CD8-positive, alpha-beta memory T cell (primary cell): ENCODE data around the gene C14orf119. TPM values are rescaled to one million over a fixed set of nuclear protein-coding genes. Genes with fewer than 3 reads are reported as not detected.

Experiments used
- CTCF ChIA-PET: fragments of 350-600 bp; sonication (Branson Sonifier 250); formaldehyde crosslinking; loops from one replicate; lab custom pipeline; 2021; ENCODE audit warnings: antibody characterized with exemption; lab: Charles Lee
- POLR2A ChIA-PET: fragments of 350-600 bp; sonication (Branson Sonifier 250); formaldehyde crosslinking; loops from one replicate; lab custom pipeline; 2021; ENCODE audit warnings: antibody characterized with exemption; lab: Charles Lee
- DNase-seq, 5 donors: peaks; one replicate each; pipeline versions ENCODE4 v3.0.0 to v3.0.0-alpha.2; 2020 to 2022; ENCODE audit warnings: mixed read lengths in 1 of 5
- H3K27ac ChIP-seq: one replicate; pipeline ENCODE4 v1.7.0; 2013; ENCODE audit warnings: low read depth, mild to moderate bottlenecking, low read length, moderate library complexity
- H3K27me3 ChIP-seq: 2 replicates; pipeline ENCODE4 v1.7.0; 2013; ENCODE audit warnings: low read length, mild to moderate bottlenecking; ENCODE audit not compliant: insufficient read depth, poor library complexity, severe bottlenecking
- H3K36me3 ChIP-seq: 2 replicates; pipeline ENCODE4 v1.7.0; 2013; ENCODE audit warnings: mild to moderate bottlenecking, low read length, moderate library complexity; ENCODE audit not compliant: insufficient read depth
- H3K4me1 ChIP-seq: 2 replicates; pipeline ENCODE4 v1.7.0; 2013; ENCODE audit warnings: mild to moderate bottlenecking, low read length, moderate library complexity; ENCODE audit not compliant: insufficient read depth
- H3K4me3 ChIP-seq: 2 replicates; pipeline ENCODE4 v1.7.0; 2013; ENCODE audit warnings: mild to moderate bottlenecking, low read length
- H3K9me3 ChIP-seq: 2 replicates; pipeline ENCODE4 v1.7.0; 2013; ENCODE audit warnings: mild to moderate bottlenecking, low read length
- H3K27ac Mint-ChIP-seq, 8 donors: one replicate each; pipeline ENCODE4 v1.8.0; 2020 to 2021; ENCODE audit warnings: mixed read lengths in 8 of 8, mild to moderate bottlenecking in 6 of 8, inconsistent platforms in 3 of 8, moderate library complexity in 3 of 8
- H3K27me3 Mint-ChIP-seq, 2 donors: one replicate each; pipeline ENCODE4 v1.8.0; 2020 to 2021; ENCODE audit warnings: mixed read lengths in 2 of 2, mild to moderate bottlenecking in 1 of 2, moderate library complexity in 1 of 2
- H3K36me3 Mint-ChIP-seq, 3 donors: one replicate each; pipeline ENCODE4 v1.8.0; 2020 to 2021; ENCODE audit warnings: mixed read lengths in 3 of 3, inconsistent platforms in 1 of 3, mild to moderate bottlenecking in 1 of 3
- H3K4me1 Mint-ChIP-seq, 3 donors: one replicate each; pipeline ENCODE4 v1.8.0; 2020 to 2021; ENCODE audit warnings: mixed read lengths in 3 of 3, inconsistent platforms in 1 of 3, mild to moderate bottlenecking in 1 of 3
- H3K4me3 Mint-ChIP-seq, 7 donors: one replicate each; pipeline ENCODE4 v1.8.0; 2020 to 2021; ENCODE audit warnings: mixed read lengths in 7 of 7, mild to moderate bottlenecking in 6 of 7, moderate library complexity in 4 of 7, inconsistent platforms in 2 of 7
- H3K9me3 Mint-ChIP-seq, 5 donors: one replicate each; pipeline ENCODE4 v1.8.0; 2020 to 2022; ENCODE audit warnings: mixed read lengths in 5 of 5, mild to moderate bottlenecking in 3 of 5, moderate library complexity in 2 of 5, inconsistent platforms in 1 of 5
- polyA plus RNA-seq: library from polyadenylated mRNA; unstranded; fragments of 300-500 nt; fragmentation: Illumina TruSeq; gene quantifications from one replicate; pipeline ENCODE4 v1.2.3, GENCODE V29; 2021
- total RNA-seq, 2 experiments: library from RNA; stranded (reverse); gene quantifications; one replicate each; pipeline ENCODE4 v1.2.3, GENCODE V29; 2021

C14orf119 gene
- total and polyA plus RNA-seq, 3 experiments from 2014 or later = 52.5 to 112 (median 55.6) TPM

DNA sequence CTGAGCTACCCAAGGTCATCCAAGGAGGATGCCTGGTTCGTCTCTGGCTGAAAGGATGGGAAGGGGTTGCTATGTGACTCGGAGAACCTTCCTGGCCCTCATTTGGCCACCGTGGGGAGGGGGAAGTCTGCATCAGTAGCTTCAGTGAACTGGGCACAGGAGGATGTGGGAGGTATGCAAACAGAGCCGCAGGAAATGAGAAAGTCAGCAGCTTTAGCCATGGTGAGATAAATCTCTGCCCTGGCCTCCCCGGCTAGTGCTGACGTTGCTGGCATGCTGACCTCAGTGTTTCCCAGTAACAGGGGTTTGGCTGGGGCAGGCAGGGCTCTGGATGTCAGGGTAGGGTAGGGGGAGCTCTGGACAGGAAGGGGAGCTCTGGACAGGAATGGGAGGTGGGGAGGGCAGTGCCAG is 26.1 kb downstream of the C14orf119 start:
- ChIA-PET POLR2A (interaction anchor here (1.0 to 2.1 kb wide), 4 partner anchors 27 to 181 kb away, joined by 3 to 32 read pairs (median 7); partner anchors contain the start of genes ACIN1, C14orf119, HOMEZ and PPP1R3E), CTCF (interaction anchor here (0.7 to 3.1 kb wide), 26 partner anchors 8 to 259 kb away, joined by 3 to 21 read pairs (median 6); partner anchors contain the start of genes ACIN1, C14orf119, HOMEZ and SLC7A8)
- H3K27ac Mint-ChIP-seq = peak overlapping the region in 5 of 8 donors; percentile 50 to 85 (median 77)
- H3K9me3 Mint-ChIP-seq = no peaks in the 10 kb centered on the region
- Histone ChIP-seq H3K27ac (no peak overlapping the region), H3K36me3 (no peaks in the 10 kb centered on the region), H3K4me1 (peaks cover 53% of the 10 kb centered on the region), H3K4me3 (peak overlapping the region; percentile 59), H3K9me3 (no peaks in the 10 kb centered on the region), H3K27me3 (no peaks in the 10 kb centered on the region)
- peaks cover 0 to 5% of the 10 kb centered on the region in 2 donors for H3K27me3 Mint-ChIP-seq
- H3K4me3 Mint-ChIP-seq = peak overlapping the region in 2 of 7 donors; percentile 72 to 77
- no peak for DNase-seq
- no peaks in the 10 kb centered on the region for H3K36me3 Mint-ChIP-seq
- peaks cover 28 to 42% (median 28%) of the 10 kb centered on the region in 3 donors for H3K4me1 Mint-ChIP-seq

DNA sequence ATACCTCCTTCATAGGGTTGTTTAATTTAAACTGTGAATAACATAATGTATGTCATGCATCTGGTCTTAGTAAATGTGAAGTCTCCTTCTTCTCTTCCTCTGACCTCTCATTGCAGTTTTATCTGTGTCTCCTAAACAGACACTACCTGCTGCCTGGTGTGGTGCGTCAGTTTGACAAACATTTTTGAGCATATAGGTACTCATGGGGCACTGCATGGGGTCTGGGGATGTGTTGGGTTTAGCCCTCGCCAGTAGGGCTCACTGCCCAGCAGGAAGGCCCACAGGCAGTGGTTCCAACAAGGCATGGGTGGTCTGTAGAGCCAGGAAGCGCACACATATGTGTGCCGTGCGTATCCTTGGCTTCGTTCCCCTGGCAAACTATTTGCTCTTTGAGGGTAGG is 26.8 kb downstream of the C14orf119 start:
- Mint-ChIP-seq H3K9me3 (no peaks in the 10 kb centered on the region), H3K4me3 (no peak overlapping the region), H3K27me3 (peaks cover 0 to 5% of the 10 kb centered on the region in 2 donors), H3K36me3 (no peaks in the 10 kb centered on the region), H3K27ac (peak overlapping the region in 1 of 8 donors; percentile 38), H3K4me1 (peaks cover 28 to 38% (median 28%) of the 10 kb centered on the region in 3 donors)
- H3K4me1 ChIP-seq = peaks cover 47% of the 10 kb centered on the region
- H3K36me3 ChIP-seq = no peaks in the 10 kb centered on the region
- H3K9me3 ChIP-seq = no peaks in the 10 kb centered on the region
- POLR2A ChIA-PET = no interaction called here
- CTCF ChIA-PET = interaction anchor here (0.8 to 2.9 kb wide), 8 partner anchors 23 to 258 kb away, joined by 3 to 17 read pairs (median 6); partner anchors contain the start of gene SLC7A8
- H3K27ac ChIP-seq = no peak overlapping the region
- no peak for DNase-seq
- H3K27me3 ChIP-seq = no peaks in the 10 kb centered on the region
- no peak overlapping the region for H3K4me3 ChIP-seq

DNA sequence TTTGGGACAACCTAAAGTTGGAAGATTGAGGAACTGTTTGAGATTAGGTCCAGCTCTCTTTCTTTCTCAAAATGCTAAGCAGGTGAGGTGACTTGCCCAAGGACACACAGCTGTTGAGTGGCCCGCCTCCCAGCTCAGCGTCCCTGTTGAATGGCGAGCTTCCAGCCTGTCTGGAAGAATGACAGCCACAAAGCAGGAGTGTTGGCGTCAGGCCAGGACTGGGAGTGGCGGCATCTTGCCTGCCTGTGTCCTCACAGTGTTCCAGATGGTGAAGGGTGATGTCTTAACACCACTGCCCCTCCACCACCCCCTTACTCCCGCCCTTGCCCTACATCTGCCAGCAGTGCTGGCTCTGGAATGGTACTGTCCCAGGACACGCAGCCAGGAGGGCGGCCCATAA is 28.1 kb downstream of the C14orf119 start:
- POLR2A ChIA-PET = no interaction called here
- DNase-seq = no peak
- Histone ChIP-seq H3K27me3 (no peaks in the 10 kb centered on the region), H3K4me3 (no peak overlapping the region), H3K36me3 (no peaks in the 10 kb centered on the region), H3K27ac (peak overlapping the region; percentile 41), H3K4me1 (peaks cover 34% of the 10 kb centered on the region), H3K9me3 (no peaks in the 10 kb centered on the region)
- Mint-ChIP-seq H3K9me3 (no peaks in the 10 kb centered on the region), H3K36me3 (no peaks in the 10 kb centered on the region), H3K4me3 (no peak overlapping the region), H3K27ac (no peak overlapping the region), H3K27me3 (peaks cover 0 to 8% of the 10 kb centered on the region in 2 donors), H3K4me1 (peaks cover 28 to 39% (median 29%) of the 10 kb centered on the region in 3 donors)
- CTCF ChIA-PET = interaction anchor here (1.0 to 2.6 kb wide), 4 partner anchors 55 to 198 kb away, joined by 3 to 8 read pairs (median 4); partner anchors contain the start of gene PABPN1

DNA sequence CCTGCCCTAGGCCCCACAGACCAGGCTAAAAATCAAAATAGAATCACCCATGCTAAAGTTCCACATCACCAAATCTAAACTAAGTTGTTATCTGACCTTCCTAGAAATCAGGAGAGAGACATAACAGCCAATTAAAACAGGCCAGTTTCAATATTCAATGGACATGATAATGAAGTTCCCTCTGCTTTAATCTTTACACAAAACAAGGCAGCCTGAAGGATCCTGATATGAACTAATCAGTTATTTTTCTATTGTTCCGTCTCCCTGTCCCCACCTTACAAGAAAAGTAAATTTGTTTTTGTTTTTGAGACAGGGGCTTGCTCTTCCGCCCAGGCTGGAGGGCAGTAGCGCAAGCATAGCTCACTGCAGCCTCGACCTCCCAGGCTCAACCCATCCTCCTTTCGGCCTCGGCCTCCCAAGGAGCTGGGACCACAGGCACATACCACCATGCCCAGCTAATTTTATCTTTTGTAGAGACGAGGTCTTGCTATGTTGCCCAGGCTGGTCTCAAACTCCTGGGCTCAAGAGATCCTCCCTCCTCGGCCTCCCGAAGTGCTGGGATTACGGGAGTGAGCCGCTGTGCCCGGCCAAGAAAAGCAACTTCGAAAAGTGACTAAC is 29.1 kb downstream of the C14orf119 start:
- Mint-ChIP-seq H3K27ac (peak overlapping the region in 1 of 8 donors; percentile 21), H3K4me1 (peaks cover 22 to 29% (median 23%) of the 10 kb centered on the region in 3 donors), H3K4me3 (no peak overlapping the region), H3K9me3 (no peaks in the 10 kb centered on the region), H3K27me3 (peaks cover 9% of the 10 kb centered on the region in 2 donors), H3K36me3 (no peaks in the 10 kb centered on the region)
- ChIA-PET POLR2A (no interaction called here), CTCF (interaction anchor here (1.7 to 2.6 kb wide), 2 partner anchors 62 to 197 kb away, joined by 4 to 8 read pairs; partner anchors contain the start of gene PABPN1)
- Histone ChIP-seq H3K9me3 (no peaks in the 10 kb centered on the region), H3K4me1 (peaks cover 24% of the 10 kb centered on the region), H3K4me3 (no peak overlapping the region), H3K36me3 (no peaks in the 10 kb centered on the region), H3K27ac (no peak overlapping the region), H3K27me3 (no peaks in the 10 kb centered on the region)
- DNase-seq = no peak

DNA sequence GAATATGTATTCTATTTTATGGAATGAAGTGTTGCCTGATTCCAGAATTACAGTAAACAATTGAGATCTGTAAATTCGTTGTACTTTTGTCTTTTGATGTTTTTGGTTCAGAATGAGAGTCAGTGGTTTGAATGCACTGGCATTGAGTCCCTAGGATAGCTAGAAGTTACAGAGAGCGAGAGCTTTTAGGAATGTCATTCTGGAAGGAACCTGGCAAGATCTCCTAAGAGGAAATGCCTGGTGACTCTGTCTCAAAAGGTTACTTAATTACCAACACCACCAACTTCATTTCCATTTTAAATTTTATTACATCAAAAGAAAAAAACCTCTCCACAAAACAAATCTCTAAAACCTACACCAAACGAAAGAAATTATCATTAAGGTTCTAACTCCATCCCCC is 29.7 kb downstream of the C14orf119 start:
- Histone ChIP-seq H3K27me3 (no peaks in the 10 kb centered on the region), H3K4me3 (no peak overlapping the region), H3K27ac (no peak overlapping the region), H3K36me3 (no peaks in the 10 kb centered on the region), H3K4me1 (peaks cover 18% of the 10 kb centered on the region), H3K9me3 (no peaks in the 10 kb centered on the region)
- no peaks in the 10 kb centered on the region for H3K36me3 Mint-ChIP-seq
- peaks cover 9 to 12% of the 10 kb centered on the region in 2 donors for H3K27me3 Mint-ChIP-seq
- POLR2A ChIA-PET = no interaction called here
- no peaks in the 10 kb centered on the region for H3K9me3 Mint-ChIP-seq
- H3K4me1 Mint-ChIP-seq = peaks cover 17 to 23% (median 17%) of the 10 kb centered on the region in 3 donors
- DNase-seq = no peak
- H3K27ac Mint-ChIP-seq = no peak overlapping the region
- no peak overlapping the region for H3K4me3 Mint-ChIP-seq
- CTCF ChIA-PET = interaction anchor here (2.6 kb wide), 1 partner anchor 62 kb away, joined by 8 read pairs; no protein-coding TSS in a partner anchor

DNA sequence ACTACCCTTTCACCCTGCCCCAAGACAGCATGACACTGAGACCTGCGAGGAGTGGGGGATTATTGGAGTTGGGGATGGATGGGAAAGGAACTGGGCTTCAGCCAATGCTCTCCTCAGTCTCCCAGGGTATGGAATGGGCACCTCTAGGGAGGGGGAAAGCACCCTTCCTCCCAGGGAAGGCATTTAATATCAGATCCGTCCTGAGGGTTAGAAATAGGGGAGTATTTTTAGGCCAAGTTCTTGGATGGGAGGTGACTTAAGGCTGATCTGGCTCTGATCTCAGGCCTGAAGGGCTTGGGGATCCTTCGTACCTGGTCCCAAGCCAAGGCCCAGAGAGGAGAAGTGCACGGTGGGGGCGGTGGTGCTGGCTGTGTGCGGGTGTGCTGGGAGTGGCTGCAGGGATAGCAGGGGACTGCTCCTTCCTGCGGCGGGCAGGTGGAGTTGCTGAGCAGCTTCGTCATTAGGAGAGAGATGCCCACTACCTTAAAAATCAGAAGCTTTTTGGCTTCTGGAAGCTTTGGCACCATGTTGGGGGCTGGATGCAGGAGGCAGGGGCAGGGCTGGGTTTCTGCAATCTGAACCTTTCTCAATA is 30.7 kb downstream of the C14orf119 start:
- Mint-ChIP-seq H3K9me3 (no peaks in the 10 kb centered on the region), H3K4me3 (no peak overlapping the region), H3K4me1 (peaks cover 6 to 13% (median 7%) of the 10 kb centered on the region in 3 donors), H3K27me3 (peaks cover 9 to 12% of the 10 kb centered on the region in 2 donors), H3K36me3 (no peaks in the 10 kb centered on the region), H3K27ac (peak overlapping the region in 1 of 8 donors; percentile 24)
- Histone ChIP-seq H3K4me1 (peaks cover 8% of the 10 kb centered on the region), H3K36me3 (no peaks in the 10 kb centered on the region), H3K9me3 (no peaks in the 10 kb centered on the region), H3K27me3 (no peaks in the 10 kb centered on the region), H3K27ac (no peak overlapping the region), H3K4me3 (no peak overlapping the region)
- DNase-seq = no peak
- POLR2A ChIA-PET = no interaction called here
- CTCF ChIA-PET = no interaction called here

DNA sequence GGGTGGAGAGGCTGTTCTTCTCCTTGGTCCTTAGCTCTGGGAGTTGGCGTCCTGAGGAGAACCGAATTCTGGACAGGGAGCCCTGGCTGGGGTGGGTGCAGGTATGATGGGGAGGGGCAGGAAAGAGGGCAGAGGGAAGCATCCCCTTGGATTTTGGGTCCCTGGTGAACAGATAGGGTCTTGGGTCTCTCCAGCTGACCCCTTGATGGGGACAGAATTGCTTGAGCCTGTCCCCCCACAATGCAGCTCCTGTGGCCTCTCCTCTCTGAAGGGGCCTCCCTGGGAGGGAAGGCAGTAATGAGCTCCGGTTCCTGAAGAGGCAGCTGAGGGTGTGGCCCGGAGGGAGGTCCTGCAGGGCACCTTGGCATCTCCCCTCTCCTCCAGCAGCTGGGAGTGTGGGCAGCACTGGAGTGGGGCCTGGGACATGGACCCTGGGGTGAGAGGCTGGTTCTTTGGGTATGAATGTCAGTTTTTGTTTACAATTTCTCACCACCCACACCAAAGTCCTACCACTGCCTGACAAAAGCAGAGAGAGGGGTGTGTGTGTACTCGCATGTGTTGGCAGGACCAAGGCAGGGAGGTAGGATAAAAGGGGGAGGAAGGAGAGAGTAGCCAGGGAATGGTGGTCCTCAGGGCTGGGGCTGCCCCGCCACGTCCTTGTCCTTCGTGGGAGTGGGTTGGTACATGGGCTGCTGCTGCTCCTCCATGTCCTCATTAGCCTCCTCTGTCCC is 31.4 kb downstream of the C14orf119 start:
- peaks cover 0 to 7% (median 1%) of the 10 kb centered on the region in 3 donors for H3K4me1 Mint-ChIP-seq
- Histone ChIP-seq H3K36me3 (no peaks in the 10 kb centered on the region), H3K4me1 (peaks cover 1% of the 10 kb centered on the region), H3K27ac (no peak overlapping the region), H3K27me3 (no peaks in the 10 kb centered on the region), H3K4me3 (no peak overlapping the region), H3K9me3 (no peaks in the 10 kb centered on the region)
- ChIA-PET CTCF (no interaction called here), POLR2A (no interaction called here)
- H3K9me3 Mint-ChIP-seq = no peaks in the 10 kb centered on the region
- H3K4me3 Mint-ChIP-seq = no peak overlapping the region
- no peak for DNase-seq
- H3K27me3 Mint-ChIP-seq = peaks cover 9 to 16% of the 10 kb centered on the region in 2 donors
- H3K27ac Mint-ChIP-seq = no peak overlapping the region
- H3K36me3 Mint-ChIP-seq = no peaks in the 10 kb centered on the region
